Measurements from ENCODE around the gene RNF114.

RNF114 gene

GRCh38 chr20:49904440-49905214 is 31.6 kb upstream of the RNF114 start:
- DNase-seq (ENCODE audit: low read depth in 2 of 2) = no peak

- no peak for DNase-seq (ENCODE audit: low read depth in 2 of 2)
These were observed 30.6 kb upstream of the RNF114 start for GRCh38 chr20:49905415-49906091.

GRCh38 chr20:49906101-49906604 is 30.0 kb upstream of the RNF114 start:
- DNase-seq (ENCODE audit: low read depth in 2 of 2) = no peak

GRCh38 chr20:49906615-49907154 is 29.5 kb upstream of the RNF114 start:
- DNase-seq (ENCODE audit: low read depth in 2 of 2) = no peak

GRCh38 chr20:49907405-49908257 is 28.6 kb upstream of the RNF114 start:
- no peak for DNase-seq (ENCODE audit: low read depth in 2 of 2)

- no peak for DNase-seq (ENCODE audit: low read depth in 2 of 2)
These were observed 28.0 kb upstream of the RNF114 start for GRCh38 chr20:49908258-49908565.

GRCh38 chr20:49909499-49910339 is 26.5 kb upstream of the RNF114 start:
- DNase-seq (ENCODE audit: low read depth in 2 of 2) = no peak

GRCh38 chr20:49910340-49910706 is 25.9 kb upstream of the RNF114 start:
- no peak for DNase-seq (ENCODE audit: low read depth in 2 of 2)

- no peak for DNase-seq (ENCODE audit: low read depth in 2 of 2)
These were observed 22.7 kb upstream of the RNF114 start for GRCh38 chr20:49913399-49914047.

GRCh38 chr20:49914310-49915117 is 21.7 kb upstream of the RNF114 start:
- no peak for DNase-seq (ENCODE audit: low read depth in 2 of 2)

GRCh38 chr20:49915118-49915379 is 21.1 kb upstream of the RNF114 start:
- no peak for DNase-seq (ENCODE audit: low read depth in 2 of 2)

GRCh38 chr20:49915380-49916145 is 20.6 kb upstream of the RNF114 start, which contains the start of gene SPATA2:
Gene SPATA2 (minus strand): TSS chr20:49915529. CDS start chr20:49908490, 7,039 bp downstream.
- DNase-seq (ENCODE audit: low read depth in 2 of 2) = peak; percentile 87 to 93

GRCh38 chr20:49916146-49917002 is 19.8 kb upstream of the RNF114 start:
- no peak for DNase-seq (ENCODE audit: low read depth in 2 of 2)

GRCh38 chr20:49918446-49918845 is 17.8 kb upstream of the RNF114 start:
- no peak for DNase-seq (ENCODE audit: low read depth in 2 of 2)

GRCh38 chr20:49919009-49919408 is 17.2 kb upstream of the RNF114 start:
- no peak for DNase-seq (ENCODE audit: low read depth in 2 of 2)

GRCh38 chr20:49919461-49919860 is 16.7 kb upstream of the RNF114 start:
- no peak for DNase-seq (ENCODE audit: low read depth in 2 of 2)

- DNase-seq (ENCODE audit: low read depth in 2 of 2) = no peak
These were observed 11.9 kb upstream of the RNF114 start for GRCh38 chr20:49924247-49924646.

- no peak for DNase-seq (ENCODE audit: low read depth in 2 of 2)
These were observed 10.2 kb upstream of the RNF114 start for GRCh38 chr20:49925901-49926454.

Data from activated CD4-positive, alpha-beta T cell treated with anti-CD3 and anti-CD28 coated beads for 24 hours (primary cell).